ENCODE results near the gene IL26. TPM values are rescaled to one million over a fixed set of nuclear protein-coding genes. Genes with fewer than 3 reads are reported as not detected.

IL26 gene, protein sequence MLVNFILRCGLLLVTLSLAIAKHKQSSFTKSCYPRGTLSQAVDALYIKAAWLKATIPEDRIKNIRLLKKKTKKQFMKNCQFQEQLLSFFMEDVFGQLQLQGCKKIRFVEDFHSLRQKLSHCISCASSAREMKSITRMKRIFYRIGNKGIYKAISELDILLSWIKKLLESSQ
- not detected in 2 replicates for total RNA-seq
- long read RNA-seq = 0 reads

DNA sequence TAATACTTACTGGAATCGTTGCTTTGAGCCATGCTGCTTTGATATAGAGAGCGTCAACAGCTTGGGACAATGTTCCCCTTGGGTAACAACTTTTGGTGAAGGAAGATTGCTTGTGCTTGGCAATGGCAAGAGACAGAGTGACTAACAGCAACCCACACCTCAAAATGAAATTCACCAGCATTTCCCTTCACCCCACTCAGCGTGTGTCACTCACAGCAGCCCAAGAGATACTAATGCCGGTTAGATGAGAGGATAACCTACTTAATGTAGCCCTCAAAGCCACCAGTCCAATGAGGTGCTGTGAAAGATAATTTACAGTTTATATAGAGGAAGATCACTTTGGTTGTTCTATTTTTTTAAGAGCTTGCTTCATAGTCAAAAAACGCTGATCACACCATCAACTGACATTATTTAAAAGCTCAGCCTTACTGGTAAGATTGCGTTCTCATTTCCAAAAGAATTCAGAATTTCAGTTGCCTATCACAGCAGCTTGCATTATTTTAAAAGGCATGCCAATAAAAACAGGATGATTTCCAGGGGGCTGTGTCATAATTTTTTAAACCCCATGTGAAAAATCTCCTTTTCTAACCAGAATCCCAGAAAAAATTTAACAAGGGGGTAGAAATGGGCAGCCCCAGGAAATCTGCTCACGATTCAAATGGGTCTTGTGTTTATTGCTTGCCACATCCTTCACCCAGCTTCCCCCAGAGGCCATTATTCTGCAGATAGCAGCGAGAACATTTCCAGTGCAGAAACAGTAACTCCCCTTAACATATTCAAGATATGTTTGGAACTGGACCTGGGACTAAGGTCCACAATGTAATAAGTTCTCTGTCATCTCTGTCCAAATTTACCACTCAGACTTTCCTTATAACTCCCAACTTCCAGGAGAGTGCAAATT is at the start of gene IL26:
IL26 (minus strand) TSS at position 235 of the 901 bp plus-strand sequence; CDS start at position 181, 54 bp downstream.
- TF ChIP-seq, protein P1, sequence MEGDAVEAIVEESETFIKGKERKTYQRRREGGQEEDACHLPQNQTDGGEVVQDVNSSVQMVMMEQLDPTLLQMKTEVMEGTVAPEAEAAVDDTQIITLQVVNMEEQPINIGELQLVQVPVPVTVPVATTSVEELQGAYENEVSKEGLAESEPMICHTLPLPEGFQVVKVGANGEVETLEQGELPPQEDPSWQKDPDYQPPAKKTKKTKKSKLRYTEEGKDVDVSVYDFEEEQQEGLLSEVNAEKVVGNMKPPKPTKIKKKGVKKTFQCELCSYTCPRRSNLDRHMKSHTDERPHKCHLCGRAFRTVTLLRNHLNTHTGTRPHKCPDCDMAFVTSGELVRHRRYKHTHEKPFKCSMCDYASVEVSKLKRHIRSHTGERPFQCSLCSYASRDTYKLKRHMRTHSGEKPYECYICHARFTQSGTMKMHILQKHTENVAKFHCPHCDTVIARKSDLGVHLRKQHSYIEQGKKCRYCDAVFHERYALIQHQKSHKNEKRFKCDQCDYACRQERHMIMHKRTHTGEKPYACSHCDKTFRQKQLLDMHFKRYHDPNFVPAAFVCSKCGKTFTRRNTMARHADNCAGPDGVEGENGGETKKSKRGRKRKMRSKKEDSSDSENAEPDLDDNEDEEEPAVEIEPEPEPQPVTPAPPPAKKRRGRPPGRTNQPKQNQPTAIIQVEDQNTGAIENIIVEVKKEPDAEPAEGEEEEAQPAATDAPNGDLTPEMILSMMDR (conservative IDR thresholded peaks at IDR 0.05) = no peak
- Mint-ChIP-seq H3K4me1 (peaks cover 10% of the 10 kb centered on the region), H3K9me3 (no peaks in the 10 kb centered on the region), H3K27me3 (ENCODE audit: low read depth) (no peaks in the 10 kb centered on the region), H3K36me3 (ENCODE audit: low read depth) (no peaks in the 10 kb centered on the region), H3K27ac (ENCODE audit: unreplicated experiment) (no peak within 1 kb of the TSS), H3K4me3 (no peak within 1 kb of the TSS)
- DNase-seq (ENCODE audit: low read depth, low spot score) = no peak

DNA sequence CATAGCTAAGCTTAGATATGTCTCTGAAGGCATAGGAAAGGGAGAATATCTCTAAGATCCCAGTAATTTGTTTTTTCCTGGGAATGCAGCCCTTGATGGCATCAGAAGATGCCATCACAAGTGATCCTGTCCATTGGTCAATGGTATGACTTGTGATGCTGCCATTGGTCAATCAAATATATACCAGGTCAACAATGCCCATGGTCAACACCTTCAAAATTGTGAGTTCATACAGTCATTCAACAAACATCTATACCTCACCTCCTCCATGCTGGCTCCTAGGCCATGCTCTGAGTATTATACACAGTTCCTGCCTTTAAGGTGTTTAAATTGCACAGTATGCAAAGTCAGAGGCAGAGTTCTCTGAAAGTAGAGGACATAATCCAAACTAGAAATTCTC is 47.1 kb upstream of the IL26 start:
- Mint-ChIP-seq H3K9me3 (no peaks in the 10 kb centered on the region), H3K27me3 (ENCODE audit: low read depth) (no peaks in the 10 kb centered on the region), H3K4me3 (no peak overlapping the region), H3K27ac (ENCODE audit: unreplicated experiment) (no peak overlapping the region), H3K4me1 (peaks cover 8% of the 10 kb centered on the region), H3K36me3 (ENCODE audit: low read depth) (no peaks in the 10 kb centered on the region)
- no peak for DNase-seq (ENCODE audit: low read depth, low spot score)
- TF ChIP-seq, protein P1 (conservative IDR thresholded peaks at IDR 0.05) = no peak

DNA sequence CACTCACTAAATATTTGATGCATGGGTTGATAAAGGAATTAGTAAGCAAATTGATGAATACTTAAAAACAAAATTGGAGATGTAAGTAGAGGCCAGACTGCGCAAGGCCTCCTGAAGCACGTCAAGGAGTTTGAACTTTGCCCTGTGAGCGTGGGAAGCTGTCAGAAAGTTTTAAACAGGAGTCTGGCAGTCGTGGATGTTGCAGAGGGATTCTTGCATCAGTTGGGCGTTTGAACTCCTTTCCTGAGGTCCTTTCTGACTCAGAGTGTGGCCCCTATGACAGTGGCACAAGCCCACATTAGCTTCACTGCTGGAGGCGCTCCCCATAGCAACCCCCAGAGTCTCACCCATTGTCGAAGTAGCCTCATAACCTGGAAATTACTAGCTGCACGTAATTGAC is 45.7 kb upstream of the IL26 start:
- Mint-ChIP-seq H3K27ac (ENCODE audit: unreplicated experiment) (no peak overlapping the region), H3K36me3 (ENCODE audit: low read depth) (no peaks in the 10 kb centered on the region), H3K4me1 (peaks cover 8% of the 10 kb centered on the region), H3K9me3 (no peaks in the 10 kb centered on the region), H3K27me3 (ENCODE audit: low read depth) (no peaks in the 10 kb centered on the region), H3K4me3 (no peak overlapping the region)
- TF ChIP-seq, protein P1 (conservative IDR thresholded peaks at IDR 0.05) = no peak
- no peak for DNase-seq (ENCODE audit: low read depth, low spot score)

DNA sequence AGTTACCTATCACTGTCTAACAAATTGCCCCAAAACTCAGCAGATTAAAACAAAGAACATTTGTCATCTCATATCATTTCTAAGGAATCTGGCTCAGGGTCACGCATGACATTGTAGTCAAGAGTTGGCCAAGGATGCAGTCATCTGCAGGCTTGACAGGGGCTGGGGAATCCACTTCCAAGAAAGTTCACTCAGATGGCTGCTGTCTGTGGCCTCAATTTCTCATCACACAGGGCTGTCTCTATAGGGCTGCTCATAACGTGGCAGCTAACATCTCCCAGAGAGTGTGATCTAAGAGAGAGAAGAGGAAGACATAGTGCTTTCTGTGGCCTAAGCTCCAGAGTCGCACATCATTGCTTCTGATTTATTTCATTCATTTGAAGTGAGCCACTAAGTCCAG is 44.7 kb upstream of the IL26 start:
- Mint-ChIP-seq H3K27me3 (ENCODE audit: low read depth) (no peaks in the 10 kb centered on the region), H3K9me3 (no peaks in the 10 kb centered on the region), H3K36me3 (ENCODE audit: low read depth) (no peaks in the 10 kb centered on the region), H3K4me1 (peaks cover 8% of the 10 kb centered on the region), H3K27ac (ENCODE audit: unreplicated experiment) (no peak overlapping the region), H3K4me3 (no peak overlapping the region)
- TF ChIP-seq, protein P1 (conservative IDR thresholded peaks at IDR 0.05) = no peak
- no peak for DNase-seq (ENCODE audit: low read depth, low spot score)

DNA sequence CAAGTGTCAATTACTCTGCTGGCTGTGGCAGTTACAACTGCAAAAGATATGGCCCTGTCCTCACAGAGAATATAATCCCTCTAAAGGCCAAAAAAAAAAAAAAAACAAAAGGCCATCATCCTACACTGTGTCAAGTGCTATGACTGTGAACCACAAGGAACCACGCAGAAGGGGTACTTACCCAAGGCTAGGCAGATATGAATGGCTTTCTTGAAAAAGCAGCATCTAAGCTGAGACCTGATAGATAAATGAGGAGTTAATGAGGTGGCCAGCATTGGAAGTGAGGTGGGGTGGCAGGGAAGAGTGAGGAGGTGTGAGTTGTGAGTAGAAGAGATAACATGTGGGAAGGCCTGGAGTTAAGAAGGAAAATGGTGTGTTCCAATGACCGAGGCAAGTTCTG is 44.2 kb upstream of the IL26 start:
- Mint-ChIP-seq H3K36me3 (ENCODE audit: low read depth) (no peaks in the 10 kb centered on the region), H3K4me1 (peaks cover 8% of the 10 kb centered on the region), H3K9me3 (no peaks in the 10 kb centered on the region), H3K27me3 (ENCODE audit: low read depth) (no peaks in the 10 kb centered on the region), H3K27ac (ENCODE audit: unreplicated experiment) (no peak overlapping the region), H3K4me3 (no peak overlapping the region)
- TF ChIP-seq, protein P1 (conservative IDR thresholded peaks at IDR 0.05) = no peak
- no peak for DNase-seq (ENCODE audit: low read depth, low spot score)
